Kidney tubule cell (primary cell): Measurements from ENCODE around the gene BAIAP2.

Experiments
- DNase-seq: peaks from one replicate; pipeline ENCODE4 v3.0.0-alpha.2; 2018; ENCODE audit warnings: low spot score

BAIAP2 gene, protein sequence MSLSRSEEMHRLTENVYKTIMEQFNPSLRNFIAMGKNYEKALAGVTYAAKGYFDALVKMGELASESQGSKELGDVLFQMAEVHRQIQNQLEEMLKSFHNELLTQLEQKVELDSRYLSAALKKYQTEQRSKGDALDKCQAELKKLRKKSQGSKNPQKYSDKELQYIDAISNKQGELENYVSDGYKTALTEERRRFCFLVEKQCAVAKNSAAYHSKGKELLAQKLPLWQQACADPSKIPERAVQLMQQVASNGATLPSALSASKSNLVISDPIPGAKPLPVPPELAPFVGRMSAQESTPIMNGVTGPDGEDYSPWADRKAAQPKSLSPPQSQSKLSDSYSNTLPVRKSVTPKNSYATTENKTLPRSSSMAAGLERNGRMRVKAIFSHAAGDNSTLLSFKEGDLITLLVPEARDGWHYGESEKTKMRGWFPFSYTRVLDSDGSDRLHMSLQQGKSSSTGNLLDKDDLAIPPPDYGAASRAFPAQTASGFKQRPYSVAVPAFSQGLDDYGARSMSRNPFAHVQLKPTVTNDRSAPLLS

DNA sequence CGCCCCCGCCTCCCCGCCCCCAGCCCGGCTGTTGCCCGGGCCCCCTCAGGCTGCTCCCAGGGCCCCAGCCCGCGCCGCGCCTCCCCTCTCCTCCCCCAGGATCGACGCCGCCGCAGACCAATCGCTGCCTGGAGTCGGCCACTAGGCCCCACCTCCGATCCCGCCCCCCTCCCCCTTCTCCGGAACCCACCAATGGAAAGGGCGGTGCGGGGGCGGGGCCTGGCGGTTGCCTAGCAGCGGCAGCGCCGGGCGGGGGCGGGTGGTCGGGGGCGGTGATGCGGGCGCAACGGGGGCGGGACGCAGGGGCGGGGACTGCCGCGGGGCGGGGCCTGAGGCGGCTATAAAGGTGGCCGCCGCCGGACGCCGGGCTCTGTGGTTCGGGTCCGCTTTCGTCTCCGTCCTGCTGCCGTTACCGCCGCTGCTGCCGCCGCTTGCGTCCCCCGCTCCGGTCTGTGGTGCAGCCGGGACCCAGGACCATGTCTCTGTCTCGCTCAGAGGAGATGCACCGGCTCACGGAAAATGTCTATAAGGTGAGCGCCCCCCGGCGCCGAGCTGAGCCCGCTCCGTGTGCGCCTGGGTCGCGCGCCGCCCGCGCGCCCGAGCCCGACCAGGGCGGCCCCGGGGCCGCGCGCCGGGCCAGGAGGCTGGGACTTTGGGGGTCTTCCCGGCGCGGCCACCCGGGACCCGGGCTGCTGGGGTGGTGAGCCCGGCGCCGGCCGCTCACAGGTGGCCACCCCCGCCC is at the start of gene BAIAP2:
BAIAP2 (plus strand) TSS at position 373 of the 742 bp plus-strand sequence; CDS start at position 477, 104 bp downstream.
- peak; percentile 93 for DNase-seq

DNA sequence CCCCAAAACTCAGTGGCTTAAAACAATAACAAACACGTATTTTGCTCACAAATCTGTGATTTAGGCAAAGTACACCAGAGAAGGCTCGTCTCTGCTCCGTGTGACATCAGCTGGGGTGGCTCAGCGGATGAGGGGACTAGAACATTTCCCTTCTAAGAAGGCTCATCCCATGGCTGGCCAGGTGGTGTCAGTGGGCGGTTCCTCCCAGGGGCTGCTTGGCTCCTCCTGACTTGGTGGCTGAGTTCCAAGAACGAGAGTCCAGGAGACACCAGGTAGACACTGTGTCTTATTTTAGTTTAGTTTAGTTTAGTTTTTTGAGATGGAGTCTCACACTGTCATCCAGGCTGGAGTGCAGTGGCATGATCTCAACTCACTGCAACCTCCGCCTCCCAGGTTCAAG is 48.9 kb upstream of the BAIAP2 start:
- DNase-seq, result no peak

DNA sequence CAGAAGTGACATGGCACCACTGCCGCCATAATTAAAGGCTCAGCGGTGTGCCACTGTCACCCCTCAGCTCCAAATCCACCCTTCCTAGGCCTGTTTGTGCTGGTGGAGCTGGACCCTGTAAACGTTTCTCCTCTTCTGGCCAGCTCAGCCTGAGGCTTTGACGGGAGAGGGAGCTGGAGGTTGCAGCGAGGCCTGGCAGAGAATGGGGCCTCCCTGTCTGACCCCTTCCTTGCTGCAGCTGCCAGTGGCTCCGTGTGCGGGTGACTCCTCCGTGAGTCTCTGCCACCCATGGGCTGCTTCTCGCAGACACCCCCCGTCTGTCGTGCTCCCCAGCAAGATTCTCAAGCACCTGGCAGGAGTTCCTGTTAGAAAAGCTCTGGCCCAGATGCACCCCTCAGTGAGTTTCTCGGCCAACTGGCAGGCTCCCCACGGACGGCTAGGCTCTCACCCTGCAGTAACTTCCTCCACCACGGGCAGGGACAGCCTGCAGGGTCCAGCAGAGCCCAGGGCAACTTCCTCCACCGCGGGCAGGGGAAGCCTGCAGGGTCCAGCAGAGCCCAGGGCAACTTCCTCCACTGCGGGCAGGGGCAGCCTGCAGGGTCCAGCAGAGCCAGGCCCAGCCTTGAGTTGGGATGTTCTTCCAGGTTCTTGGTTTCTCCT is 48.0 kb upstream of the BAIAP2 start:
- no peak for DNase-seq

DNA sequence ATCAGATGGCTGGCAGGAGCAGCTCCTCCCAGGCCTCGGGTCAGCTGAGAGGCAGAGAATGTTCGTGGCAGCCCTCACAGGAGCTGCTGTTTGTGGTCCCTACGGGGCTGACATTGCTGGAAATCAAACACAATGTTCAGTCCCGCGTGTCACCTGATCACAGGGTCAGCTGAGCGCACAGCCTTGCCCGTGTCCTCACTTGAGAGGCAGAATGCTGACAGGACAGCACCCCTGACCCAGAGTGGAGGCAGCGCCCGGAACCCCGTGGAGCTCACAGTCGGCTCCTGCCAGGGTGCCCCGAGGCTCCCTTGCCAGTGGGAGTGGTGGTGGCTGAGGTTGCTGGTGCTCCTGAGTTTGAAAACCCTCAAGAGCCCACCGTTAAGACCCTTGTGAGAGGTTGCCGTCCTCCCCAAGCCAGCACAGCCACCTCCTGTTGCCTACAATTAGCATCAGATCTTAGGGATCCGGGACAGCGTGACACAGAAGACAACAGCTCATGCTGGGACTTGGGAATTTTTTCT is 47.0 kb upstream of the BAIAP2 start:
- DNase-seq, result no peak

DNA sequence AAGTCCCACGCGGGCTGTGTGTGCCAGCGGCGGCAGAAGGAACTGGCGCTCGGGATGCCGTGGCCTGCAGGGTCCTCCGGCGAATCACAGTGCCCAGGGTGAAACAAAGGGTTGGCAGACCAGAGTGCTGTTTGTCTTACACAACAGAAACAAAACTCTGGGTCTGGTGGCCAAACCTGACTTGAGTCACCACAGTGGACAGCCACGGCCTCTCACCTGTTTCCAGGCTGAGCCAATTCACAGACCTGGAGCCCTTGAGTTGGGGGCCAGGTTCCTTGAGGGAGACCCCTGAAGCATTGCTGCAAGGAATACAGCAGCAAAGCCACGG is 45.4 kb upstream of the BAIAP2 start:
- DNase-seq, result no peak

DNA sequence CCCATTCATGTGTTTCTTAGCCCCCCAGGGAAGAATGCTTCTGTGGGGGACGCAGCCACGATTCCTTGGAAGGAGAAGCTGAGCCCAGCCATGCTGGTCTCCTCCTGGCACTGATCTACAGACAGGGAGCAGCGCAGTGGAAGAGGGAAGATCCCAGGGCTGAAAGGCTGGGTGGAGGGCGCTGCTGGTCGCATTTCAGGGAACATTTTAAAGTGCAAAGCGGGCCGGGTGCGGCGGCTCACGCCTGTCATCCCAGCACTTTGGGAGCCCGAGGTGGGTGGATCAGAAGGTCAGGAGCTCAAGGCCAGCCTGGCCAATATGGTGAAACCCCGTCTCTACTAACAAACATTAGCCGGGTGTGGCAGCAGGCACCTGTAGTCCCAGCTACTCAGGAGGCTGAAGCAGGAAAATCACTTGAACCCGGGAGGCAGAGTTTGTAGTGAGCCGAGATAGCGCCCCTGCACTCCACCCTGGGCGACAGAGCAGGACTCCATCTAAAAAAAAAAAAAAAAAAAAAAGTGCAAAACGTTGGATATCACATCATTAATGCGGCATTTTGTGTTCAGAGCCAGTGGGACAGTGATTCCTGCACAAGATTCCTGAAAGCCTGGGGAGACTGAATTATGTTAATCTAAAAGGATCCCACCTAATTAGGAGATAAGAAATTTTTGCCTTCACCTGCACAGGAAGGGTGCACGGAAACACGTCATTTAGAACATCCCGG is 43.9 kb upstream of the BAIAP2 start:
- no peak for DNase-seq

DNA sequence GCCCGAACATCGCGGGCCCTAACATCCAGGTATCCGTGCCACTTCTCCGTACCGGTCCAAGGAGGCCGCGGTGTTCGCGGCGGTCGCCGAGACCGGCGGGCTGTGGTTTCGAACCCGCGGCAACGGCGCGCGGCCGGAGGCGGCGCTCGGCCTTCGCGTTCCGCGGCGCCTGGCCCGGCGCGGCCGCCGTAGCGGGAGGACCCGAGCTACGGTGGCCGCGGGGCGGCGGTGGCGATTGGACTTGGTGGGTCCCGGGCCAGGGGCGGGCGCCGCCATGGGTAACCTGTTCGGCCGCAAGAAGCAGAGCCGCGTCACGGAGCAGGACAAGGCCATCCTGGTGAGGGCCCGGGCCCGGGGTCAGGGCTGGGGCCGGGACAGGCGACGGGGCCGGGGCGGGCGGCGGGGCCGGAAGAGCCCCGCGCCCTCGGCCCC is 43.3 kb upstream of the BAIAP2 start, which contains the start of gene CHMP6:
CHMP6 (plus strand) TSS at position 197 of the 432 bp plus-strand sequence; CDS start at position 275, 78 bp downstream.
- peak; percentile 79 for DNase-seq

DNA sequence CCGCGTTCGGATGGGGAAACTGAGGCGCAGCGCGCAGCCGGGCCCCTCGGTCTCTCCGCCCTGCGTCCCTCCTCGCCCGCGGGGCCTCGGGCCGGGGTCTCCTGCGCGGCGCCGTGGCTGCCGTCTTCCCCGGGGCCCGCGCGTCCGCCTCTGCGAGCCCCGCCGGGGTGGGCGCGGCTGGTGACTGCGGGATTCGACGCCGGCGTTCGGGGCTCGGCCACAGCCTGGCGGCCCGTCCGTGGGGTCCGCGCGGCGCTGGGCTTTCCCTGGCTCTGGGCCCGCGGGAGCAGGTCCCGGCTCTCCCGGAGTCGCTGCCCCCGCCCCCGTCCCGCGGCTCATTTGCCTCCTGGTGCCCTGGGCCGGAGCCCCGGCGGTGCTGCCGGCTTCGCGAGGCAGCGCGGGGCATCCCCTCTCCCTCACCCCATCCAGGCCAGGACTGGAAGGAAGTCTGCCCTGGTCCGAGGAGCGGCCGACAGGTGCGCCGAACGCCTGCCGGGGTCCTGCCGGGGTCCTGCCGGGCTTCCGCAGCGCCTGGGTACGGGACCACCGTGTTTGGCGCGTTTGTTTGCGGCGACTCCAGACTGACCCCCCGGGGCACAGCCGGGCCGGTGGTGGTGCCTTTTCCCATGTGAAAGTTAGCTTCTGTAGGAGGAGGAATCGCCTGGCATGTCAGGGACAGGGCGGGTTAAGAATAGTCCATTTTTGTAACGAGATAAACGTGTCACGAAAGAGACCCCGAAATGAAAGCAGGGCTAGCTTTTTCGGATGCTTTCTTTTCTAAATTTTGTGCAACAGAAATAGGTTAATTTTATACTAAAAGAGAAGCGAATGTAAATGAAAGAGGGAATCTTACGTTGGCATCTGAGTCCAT is 42.6 kb upstream of the BAIAP2 start:
- no peak for DNase-seq

DNA sequence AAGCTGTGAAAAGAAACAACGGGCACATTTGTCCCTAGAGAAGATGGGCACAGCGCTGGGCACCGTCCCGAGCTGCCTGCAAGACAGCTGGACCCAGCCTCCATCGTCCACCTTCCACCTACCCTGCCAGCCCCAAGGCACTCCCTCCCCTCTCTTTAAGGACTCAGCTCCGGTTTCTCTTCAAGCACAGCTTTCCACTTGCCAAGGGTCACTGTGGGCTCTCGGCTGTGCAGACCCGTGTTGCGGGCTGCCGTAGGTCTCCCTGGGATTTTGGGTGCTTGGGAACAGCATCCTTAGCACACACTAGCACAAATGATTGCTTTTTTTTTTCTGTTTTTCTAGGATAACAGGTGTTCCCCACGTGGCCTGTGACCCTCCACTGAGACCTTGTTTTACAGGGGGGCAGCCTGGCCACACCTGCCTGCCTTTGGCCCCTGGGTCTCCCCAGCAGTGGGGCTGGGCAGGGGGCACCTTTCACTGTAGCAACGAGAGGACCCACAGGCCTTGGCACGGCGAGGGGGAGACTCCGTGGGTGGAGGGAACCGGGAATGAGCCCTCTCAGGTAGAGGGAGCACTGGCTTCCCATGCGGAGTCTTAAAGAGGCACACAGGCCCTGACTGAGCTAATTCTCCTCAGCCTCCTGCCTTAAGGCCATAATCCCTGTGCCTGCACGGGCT is 41.9 kb upstream of the BAIAP2 start:
- DNase-seq, result no peak

DNA sequence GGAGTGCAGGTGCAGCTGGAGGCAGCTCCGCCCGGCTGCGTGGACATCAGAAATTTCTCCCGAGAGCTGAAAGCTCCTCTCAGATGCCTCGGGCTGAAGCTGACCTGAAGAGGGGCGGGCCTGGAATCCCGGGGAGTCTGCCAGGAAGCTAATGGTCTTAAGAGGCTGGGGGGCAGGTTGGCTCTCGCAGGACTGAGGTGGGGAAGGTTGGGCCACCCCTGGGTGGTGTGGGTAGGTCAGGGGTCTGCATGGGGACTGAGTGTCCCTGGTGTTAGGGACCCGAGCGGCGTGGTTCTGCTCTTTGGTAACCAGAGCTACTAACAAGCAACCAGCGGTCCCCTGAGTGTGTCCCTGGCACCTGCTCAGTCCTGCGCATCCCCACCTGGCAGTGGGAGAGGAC is 39.8 kb upstream of the BAIAP2 start:
- no peak for DNase-seq

DNA sequence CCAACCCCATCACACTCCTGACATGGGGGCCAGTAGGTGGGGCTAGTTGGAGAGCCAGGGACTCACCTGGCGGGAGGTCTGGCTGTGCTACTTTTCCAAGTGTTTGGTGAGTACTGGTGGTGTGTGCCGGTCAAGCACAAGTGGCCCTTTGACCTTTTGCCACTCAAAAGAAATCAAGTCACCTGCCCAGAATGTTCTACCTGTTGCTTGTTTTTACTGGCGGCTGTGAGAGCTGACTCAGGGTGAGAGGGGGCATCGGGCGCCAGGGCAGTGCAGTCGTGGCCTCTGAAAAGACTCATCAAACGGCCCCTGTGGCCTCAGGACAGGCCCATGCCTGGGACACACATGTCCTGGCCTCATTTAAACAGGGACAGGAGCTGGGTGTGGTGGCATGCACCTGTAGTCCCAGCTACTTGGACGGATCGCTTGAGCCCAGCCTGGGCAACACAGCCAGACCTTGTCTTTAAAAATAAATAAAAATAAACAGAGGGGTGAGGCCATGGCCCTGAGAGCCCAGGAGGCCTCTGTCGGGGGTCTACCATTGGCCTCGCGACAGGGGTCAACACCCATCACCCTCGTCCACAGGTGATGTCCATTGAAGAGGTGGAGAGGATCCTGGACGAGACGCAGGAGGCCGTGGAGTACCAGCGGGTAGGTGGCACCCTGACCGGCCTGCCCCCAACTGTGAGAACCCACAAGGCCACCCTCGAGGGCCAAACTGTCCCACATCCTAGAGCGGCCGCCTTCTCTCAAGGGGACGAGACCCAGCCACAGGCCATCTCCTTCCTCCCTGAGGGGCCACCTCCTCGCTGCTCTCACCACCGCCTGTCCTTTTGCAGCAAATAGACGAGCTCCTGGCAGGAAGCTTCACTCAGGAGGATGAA is 38.3 kb upstream of the BAIAP2 start:
- no peak for DNase-seq

DNA sequence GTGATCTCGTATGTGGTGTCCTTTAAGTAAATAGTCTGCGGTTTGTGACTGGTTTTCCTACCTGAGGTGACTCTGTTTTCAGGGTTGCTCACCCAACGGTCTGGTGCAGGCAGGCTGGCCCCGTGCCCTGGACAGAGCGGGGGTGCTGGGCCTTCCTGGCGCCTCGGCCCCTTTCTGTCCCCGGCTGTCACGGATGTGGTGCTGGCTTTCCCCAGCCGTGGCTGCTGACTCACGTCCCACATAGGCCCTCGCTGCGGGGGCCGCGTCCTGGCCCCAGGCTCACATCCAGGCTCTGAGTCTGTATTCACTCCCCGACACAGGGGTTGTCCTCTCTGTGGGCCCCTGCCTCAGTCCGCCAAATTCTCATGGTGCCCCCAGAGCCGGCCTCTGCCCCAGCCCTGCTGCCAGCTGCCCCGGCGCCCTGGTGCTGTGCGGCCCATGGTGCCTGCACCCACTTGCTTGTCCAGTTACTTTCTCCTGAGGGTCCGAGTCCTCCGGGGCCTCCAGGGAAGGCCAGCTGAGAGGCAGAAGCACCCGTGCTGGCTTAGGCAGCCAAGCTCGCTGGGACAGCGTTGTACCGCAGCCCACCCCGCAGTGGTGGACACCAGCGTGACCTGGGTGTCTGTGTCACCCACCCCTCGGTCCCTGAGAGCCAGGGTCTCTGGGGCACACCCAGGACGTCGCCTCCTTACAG is 37.4 kb upstream of the BAIAP2 start:
- DNase-seq, result no peak

DNA sequence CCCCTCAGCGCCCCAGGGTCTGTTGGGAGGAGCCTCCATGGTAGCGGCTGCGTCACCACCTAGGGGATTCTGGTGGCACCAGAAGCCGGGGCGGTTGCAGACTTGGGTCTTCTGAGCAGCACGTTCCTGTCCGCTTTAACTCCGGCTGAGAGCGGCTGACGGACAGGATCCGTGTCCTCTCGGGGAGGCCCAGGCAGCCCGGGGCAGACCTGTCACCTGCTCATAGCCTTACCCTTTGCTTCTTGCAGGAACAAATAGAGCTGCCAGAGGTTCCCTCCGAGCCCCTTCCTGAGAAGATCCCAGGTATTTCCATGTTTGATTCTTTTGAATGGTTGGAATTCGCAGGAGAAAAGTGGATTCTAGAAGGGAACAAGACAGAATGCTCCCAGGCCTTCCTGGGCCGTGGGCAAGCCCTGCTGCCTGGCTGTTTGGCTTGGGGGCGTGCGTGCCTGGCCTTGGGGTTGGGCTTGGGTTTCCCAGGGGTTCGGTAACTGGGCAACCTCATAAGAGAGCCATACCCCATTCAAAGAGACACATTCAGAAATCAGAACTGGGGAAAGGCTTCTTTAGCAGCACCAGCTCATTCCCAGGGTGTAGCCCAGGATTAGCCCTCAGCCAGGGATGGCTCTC is 36.7 kb upstream of the BAIAP2 start:
- DNase-seq, result no peak

DNA sequence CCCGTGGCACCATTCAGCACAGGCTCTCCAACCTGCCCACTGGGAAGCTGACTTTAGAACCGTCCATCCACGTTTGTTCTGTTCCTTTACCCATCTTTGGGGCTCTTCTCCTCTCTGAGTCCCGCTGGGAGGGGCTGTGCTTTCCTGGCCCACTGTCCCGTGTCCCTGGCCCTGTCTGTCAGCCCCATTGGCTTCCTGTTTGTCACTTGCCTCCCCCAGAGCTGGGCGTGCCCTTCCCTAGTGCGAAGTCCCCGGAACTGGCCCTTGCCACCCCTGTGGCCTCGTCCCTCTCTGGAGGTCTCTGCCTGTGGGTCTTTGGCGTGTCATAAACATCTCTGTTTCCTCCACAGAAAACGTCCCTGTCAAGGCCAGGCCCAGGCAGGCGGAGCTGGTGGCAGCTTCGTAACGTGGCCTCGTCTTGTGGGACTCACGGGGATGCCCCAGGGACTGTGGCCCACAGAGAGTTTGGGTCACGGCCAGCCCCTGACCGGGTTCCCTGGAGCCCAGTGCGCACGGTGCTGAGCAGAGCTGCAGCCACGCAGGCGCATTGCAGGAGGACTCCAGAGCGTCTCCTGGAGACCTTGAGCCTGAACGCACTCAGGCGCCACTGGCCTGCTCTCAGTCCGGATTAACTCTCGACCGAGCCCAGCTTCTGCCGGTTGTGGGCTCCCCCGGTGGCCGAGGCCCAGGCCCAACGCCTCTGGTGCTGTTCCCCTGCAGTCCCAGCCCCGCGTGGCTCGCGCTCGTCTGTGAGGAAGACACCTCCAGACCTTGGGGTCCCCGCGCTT is 36.0 kb upstream of the BAIAP2 start:
- no peak for DNase-seq

DNA sequence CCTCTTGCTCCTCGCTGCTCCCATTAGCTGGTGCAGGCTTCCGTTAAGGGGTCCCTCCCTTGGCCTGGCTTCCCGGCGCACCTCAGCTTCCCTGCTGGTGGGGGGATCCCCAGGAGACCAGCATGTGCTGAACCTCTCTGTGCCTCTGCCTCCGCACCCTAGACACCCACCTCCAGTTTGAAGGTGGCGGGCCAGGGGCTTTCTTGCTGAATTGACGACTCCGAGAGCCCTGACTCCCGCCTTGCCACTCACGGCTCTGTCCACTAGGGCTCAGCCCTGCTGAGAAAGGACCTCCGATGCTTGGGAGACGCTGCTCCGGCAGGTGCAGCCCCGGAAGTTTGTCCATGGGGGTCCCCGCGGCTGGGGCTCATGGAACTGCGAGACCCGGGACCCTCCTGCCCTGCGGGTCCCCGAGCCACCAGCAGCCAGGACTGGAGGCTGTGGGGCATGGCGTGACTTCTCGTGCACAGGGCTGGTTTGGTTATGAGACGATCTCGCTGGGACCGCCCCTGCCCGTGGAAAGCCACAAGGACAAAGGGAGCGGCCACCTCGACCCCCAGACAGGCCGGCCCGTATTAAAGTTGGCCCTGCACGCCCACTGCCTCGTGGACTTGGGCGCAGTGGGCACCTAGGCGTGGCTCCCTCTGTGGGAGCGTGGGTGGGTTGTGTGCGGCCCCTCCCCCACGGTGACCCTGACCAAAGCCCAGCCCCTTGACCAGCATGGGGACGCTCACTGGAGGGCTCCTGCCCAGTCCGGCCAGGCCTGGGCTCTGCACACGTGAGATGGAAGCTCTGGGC is 35.2 kb upstream of the BAIAP2 start:
- no peak for DNase-seq

DNA sequence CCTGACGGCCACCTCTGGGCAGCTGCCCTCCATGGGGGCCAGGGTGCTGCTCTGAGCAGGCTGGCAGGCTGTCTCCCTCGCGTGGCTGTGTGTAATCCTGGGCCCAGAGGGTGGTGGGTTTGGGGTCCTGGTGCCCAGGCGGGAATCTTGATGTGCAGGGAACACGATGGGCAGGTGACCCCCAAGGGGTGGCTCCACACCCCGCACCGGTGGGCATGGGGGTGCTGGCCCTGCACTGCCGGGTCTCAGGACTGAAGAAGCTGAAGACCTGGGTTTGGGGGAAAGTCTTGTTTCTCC is 34.7 kb upstream of the BAIAP2 start:
- DNase-seq, result no peak
